Testis (tissue), 2 donors: ENCODE measurements around the gene CRY1.

ENCODE experiments used
- CTCF ChIP-seq, 3 experiments: fragments of 450-650 bp in 2 of 3; fragments of 200-600 bp in 1 of 3; sonication (generic) in 1 of 3; IDR thresholded peaks; one replicate each; pipeline ENCODE4 v1.5.1; 2016 to 2019; ENCODE audit warnings: antibody characterized with exemption in 3 of 3, mild to moderate bottlenecking in 2 of 3, moderate library complexity in 1 of 3
- POLR2A ChIP-seq: fragments of 450-650 bp; IDR thresholded peaks from one replicate; pipeline ENCODE4 v1.6.1; 2017; ENCODE audit warnings: antibody characterized with exemption, mild to moderate bottlenecking, moderate library complexity

- TF ChIP-seq CTCF (IDR thresholded peaks at IDR 0.05) (no peak), POLR2A (no peak)
Observed at GRCh38 chr12:106981788-106982187, 111.6 kb downstream of the CRY1 start.
